Panc1 (cell line): ENCODE measurements around the gene BMP10. TPM values are rescaled to one million over a fixed set of nuclear protein-coding genes. Genes with fewer than 3 reads are reported as not detected.

Experiments used
- ATAC-seq: fragments of 200-7000 bp; cut with Tn5 transposase; 2 replicates; pipeline ENCODE4 v1.9.1; 2020; ENCODE audit warnings: mild to moderate bottlenecking, moderate library complexity
- BruUV-seq: library from RNA; stranded (reverse); fragments of 400-500 nt; replicated peaks from 2 replicates; lab custom pipeline; 2021; lab: Mats Ljungman, UMichigan
- CTCF ChIA-PET: fragments of 300-600 bp; sonication (Branson Sonifier 250); formaldehyde crosslinking; loops from one replicate; lab custom pipeline; 2022; ENCODE audit warnings: antibody characterized with exemption; lab: Charles Lee
- POLR2A ChIA-PET: fragments of 300-600 bp; sonication (Branson Sonifier 250); formaldehyde crosslinking; loops from one replicate; lab custom pipeline; 2022; ENCODE audit warnings: antibody characterized with exemption; lab: Charles Lee
- DNase-seq: peaks from one replicate; pipeline ENCODE4 v3.0.0-alpha.2; 2010; ENCODE audit warnings: low read depth, low spot score
- H3K27ac ChIP-seq: 2 replicates; pipeline ENCODE4 v1.5.1; 2011; ENCODE audit warnings: mild to moderate bottlenecking, low read length, inconsistent platforms
- H3K27me3 ChIP-seq: fragments of 200-500 bp; sonication (Bioruptor generic); 2 replicates; pipeline ENCODE4 v1.6.0; 2014; ENCODE audit warnings: low read length, inconsistent platforms; ENCODE audit not compliant: control insufficient read depth, insufficient read depth
- H3K36me3 ChIP-seq: fragments of 200-500 bp; sonication (Bioruptor generic); 2 replicates; pipeline ENCODE4 v1.5.1; 2014; ENCODE audit warnings: inconsistent platforms, mild to moderate bottlenecking, low read length, moderate library complexity; ENCODE audit not compliant: control insufficient read depth, insufficient read depth
- H3K4me1 ChIP-seq: 2 replicates; pipeline ENCODE4 v1.5.1; 2011; ENCODE audit warnings: inconsistent platforms, mild to moderate bottlenecking, low read length, moderate library complexity; ENCODE audit not compliant: control insufficient read depth, insufficient read depth
- H3K4me3 ChIP-seq, 2 experiments: 2 replicates each; pipeline ENCODE4 v1.5.1; 2011 to 2012; ENCODE audit warnings: low read depth in 2 of 2, low read length in 2 of 2, mild to moderate bottlenecking in 2 of 2, inconsistent platforms in 1 of 2, moderate library complexity in 1 of 2
- H3K9me3 ChIP-seq: fragments of 200-500 bp; sonication (Bioruptor generic); 2 replicates; pipeline ENCODE4 v1.5.1; 2014; ENCODE audit warnings: low read depth, mild to moderate bottlenecking, inconsistent platforms, low read length, moderate library complexity; ENCODE audit not compliant: control insufficient read depth, insufficient read depth
- POLR2AphosphoS5 ChIP-seq: IDR thresholded peaks from 2 replicates; pipeline ENCODE4 v1.6.1; 2012; ENCODE audit warnings: mild to moderate bottlenecking, low read depth, low read length, moderate library complexity
- SIN3A ChIP-seq: IDR thresholded peaks from 2 replicates; pipeline ENCODE4 v1.6.1; 2012; ENCODE audit warnings: low read depth, mild to moderate bottlenecking, low read length, moderate library complexity, borderline replicate concordance; ENCODE audit not compliant: insufficient read depth
- TCF7L2 ChIP-seq: IDR thresholded peaks from 2 replicates; pipeline ENCODE4 v1.6.1; 2011; ENCODE audit warnings: mild to moderate bottlenecking, low read depth, low read length, inconsistent platforms
- in situ Hi-C: cut with HindIII; loops from 2 replicates; pipeline ENCODE4 v1.10.0; 2016; ENCODE audit warnings: low sequenced_read_pairs, low pct_unique_long_range_greater_than_20kb
- intact Hi-C: fragments of 100-400 bp; cut with micrococcal nuclease; formaldehyde crosslinking; loops from one replicate; pipeline ENCODE4 v1.10.0; 2022; ENCODE audit not compliant: unreplicated experiment
- total RNA-seq: library from RNA; stranded (reverse); gene quantifications from one replicate; pipeline ENCODE4 v1.2.1, GENCODE V29; 2021; ENCODE audit not compliant: unreplicated experiment
- TF ChIP-seq, protein P1 (sequence below): fragments of 450-650 bp; IDR thresholded peaks from 2 replicates; pipeline ENCODE4 v1.5.1; 2017; ENCODE audit warnings: mild to moderate bottlenecking
- TF ChIP-seq, protein P2 (sequence below), 2 experiments: IDR thresholded peaks; 2 replicates each; pipeline ENCODE4 v1.6.1; 2011 to 2012; ENCODE audit warnings: low read depth in 2 of 2, control low read depth in 1 of 2, low read length in 1 of 2, mild to moderate bottlenecking in 1 of 2, moderate library complexity in 1 of 2; ENCODE audit not compliant: insufficient read depth in 1 of 2

The BMP10 gene
- total RNA-seq, 1 experiment from 2014 or later, result not detected

DNA sequence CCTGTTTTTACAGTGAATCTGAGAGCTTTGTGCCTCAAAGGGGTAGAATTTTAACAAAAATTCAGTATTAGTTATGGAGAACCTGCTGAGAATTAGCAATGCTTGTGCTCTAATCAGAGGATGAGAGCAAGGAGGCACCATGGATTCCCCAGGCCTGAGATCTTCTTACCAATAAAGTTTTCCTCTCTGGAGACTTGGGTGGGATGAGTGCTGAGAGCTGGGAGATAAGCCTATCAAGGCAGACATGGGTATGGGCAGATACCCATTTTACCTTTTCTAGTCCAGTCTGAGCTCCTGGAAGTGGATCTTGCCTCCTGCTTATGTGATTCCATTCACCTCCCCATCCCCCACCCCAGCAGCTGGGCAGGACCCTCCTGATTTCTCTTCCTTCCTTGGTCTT lies 53.9 kb downstream of the BMP10 start:
- in situ Hi-C loops (no loop called here), intact Hi-C loops (no loop called here)
- Histone ChIP-seq H3K4me1 (no peaks in the 10 kb centered on the region), H3K27ac (no peak overlapping the region), H3K36me3 (no peaks in the 10 kb centered on the region), H3K4me3 (no peak overlapping the region), H3K27me3 (peaks cover 2% of the 10 kb centered on the region; the same call in 1 of the 2 replicates), H3K9me3 (no peaks in the 10 kb centered on the region)
- ChIA-PET CTCF (no interaction called here), POLR2A (no interaction called here)
- ATAC-seq (no peak), DNase-seq (no peak)
- TF ChIP-seq, protein P1, sequence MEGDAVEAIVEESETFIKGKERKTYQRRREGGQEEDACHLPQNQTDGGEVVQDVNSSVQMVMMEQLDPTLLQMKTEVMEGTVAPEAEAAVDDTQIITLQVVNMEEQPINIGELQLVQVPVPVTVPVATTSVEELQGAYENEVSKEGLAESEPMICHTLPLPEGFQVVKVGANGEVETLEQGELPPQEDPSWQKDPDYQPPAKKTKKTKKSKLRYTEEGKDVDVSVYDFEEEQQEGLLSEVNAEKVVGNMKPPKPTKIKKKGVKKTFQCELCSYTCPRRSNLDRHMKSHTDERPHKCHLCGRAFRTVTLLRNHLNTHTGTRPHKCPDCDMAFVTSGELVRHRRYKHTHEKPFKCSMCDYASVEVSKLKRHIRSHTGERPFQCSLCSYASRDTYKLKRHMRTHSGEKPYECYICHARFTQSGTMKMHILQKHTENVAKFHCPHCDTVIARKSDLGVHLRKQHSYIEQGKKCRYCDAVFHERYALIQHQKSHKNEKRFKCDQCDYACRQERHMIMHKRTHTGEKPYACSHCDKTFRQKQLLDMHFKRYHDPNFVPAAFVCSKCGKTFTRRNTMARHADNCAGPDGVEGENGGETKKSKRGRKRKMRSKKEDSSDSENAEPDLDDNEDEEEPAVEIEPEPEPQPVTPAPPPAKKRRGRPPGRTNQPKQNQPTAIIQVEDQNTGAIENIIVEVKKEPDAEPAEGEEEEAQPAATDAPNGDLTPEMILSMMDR, result no peak
- TF ChIP-seq POLR2AphosphoS5 (no peak), SIN3A (no peak), TCF7L2 (no peak)
- TF ChIP-seq, protein P2, sequence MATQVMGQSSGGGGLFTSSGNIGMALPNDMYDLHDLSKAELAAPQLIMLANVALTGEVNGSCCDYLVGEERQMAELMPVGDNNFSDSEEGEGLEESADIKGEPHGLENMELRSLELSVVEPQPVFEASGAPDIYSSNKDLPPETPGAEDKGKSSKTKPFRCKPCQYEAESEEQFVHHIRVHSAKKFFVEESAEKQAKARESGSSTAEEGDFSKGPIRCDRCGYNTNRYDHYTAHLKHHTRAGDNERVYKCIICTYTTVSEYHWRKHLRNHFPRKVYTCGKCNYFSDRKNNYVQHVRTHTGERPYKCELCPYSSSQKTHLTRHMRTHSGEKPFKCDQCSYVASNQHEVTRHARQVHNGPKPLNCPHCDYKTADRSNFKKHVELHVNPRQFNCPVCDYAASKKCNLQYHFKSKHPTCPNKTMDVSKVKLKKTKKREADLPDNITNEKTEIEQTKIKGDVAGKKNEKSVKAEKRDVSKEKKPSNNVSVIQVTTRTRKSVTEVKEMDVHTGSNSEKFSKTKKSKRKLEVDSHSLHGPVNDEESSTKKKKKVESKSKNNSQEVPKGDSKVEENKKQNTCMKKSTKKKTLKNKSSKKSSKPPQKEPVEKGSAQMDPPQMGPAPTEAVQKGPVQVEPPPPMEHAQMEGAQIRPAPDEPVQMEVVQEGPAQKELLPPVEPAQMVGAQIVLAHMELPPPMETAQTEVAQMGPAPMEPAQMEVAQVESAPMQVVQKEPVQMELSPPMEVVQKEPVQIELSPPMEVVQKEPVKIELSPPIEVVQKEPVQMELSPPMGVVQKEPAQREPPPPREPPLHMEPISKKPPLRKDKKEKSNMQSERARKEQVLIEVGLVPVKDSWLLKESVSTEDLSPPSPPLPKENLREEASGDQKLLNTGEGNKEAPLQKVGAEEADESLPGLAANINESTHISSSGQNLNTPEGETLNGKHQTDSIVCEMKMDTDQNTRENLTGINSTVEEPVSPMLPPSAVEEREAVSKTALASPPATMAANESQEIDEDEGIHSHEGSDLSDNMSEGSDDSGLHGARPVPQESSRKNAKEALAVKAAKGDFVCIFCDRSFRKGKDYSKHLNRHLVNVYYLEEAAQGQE (IDR thresholded peaks at IDR 0.05; ENCODE audit: insufficient read depth in 1 of 2, low read depth in 2 of 2, low read length in 1 of 2), result no peak
- no TSS peak for BruUV-seq

Other genes with a start within 250 kb of the BMP10 start
- not detected for gene PROKR1, start 227.8 kb downstream of the BMP10 start, total RNA-seq
- 0.49 TPM for gene ARHGAP25, start 136.6 kb downstream of the BMP10 start, total RNA-seq
- gene GKN2, start 81.5 kb upstream of the BMP10 start, total RNA-seq, result not detected
- not detected for gene GKN1, start 103.2 kb upstream of the BMP10 start, total RNA-seq
- 132 TPM for gene ANTXR1, start 141.8 kb upstream of the BMP10 start, total RNA-seq